Measurements from ENCODE around the gene PDCD1LG2. TPM values are rescaled to one million over a fixed set of nuclear protein-coding genes. Genes with fewer than 3 reads are reported as not detected.

Gene PDCD1LG2
- total RNA-seq, 4 donors from 2014 or later: 0.49 to 2.2 (median 0.99) TPM

- Histone ChIP-seq H3K4me1 (peaks cover 12% of the 10 kb centered on the region), H3K9me3 (no peaks in the 10 kb centered on the region), H3K27ac (no peak overlapping the region), H3K36me3 (no peaks in the 10 kb centered on the region), H3K27me3 (no peaks in the 10 kb centered on the region), H3K4me3 (no peak overlapping the region)
- 69% methylated on average over 1 of the region's 1 CpG for WGBS
- DNase-seq (ENCODE audit: low spot score in 2 of 2): no peak
- TF ChIP-seq POLR2A (IDR thresholded peaks at IDR 0.05) (no peak), EP300 (IDR thresholded peaks at IDR 0.05) (no peak), POLR2AphosphoS5 (IDR thresholded peaks at IDR 0.05) (no peak)
- TF ChIP-seq, protein P1, sequence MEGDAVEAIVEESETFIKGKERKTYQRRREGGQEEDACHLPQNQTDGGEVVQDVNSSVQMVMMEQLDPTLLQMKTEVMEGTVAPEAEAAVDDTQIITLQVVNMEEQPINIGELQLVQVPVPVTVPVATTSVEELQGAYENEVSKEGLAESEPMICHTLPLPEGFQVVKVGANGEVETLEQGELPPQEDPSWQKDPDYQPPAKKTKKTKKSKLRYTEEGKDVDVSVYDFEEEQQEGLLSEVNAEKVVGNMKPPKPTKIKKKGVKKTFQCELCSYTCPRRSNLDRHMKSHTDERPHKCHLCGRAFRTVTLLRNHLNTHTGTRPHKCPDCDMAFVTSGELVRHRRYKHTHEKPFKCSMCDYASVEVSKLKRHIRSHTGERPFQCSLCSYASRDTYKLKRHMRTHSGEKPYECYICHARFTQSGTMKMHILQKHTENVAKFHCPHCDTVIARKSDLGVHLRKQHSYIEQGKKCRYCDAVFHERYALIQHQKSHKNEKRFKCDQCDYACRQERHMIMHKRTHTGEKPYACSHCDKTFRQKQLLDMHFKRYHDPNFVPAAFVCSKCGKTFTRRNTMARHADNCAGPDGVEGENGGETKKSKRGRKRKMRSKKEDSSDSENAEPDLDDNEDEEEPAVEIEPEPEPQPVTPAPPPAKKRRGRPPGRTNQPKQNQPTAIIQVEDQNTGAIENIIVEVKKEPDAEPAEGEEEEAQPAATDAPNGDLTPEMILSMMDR (IDR thresholded peaks at IDR 0.05): no peak
These were observed 76.7 kb downstream of the PDCD1LG2 start for GRCh38 chr9:5587024-5587423.

- H3K36me3 ChIP-seq: no peaks in the 10 kb centered on the region
- no peak for DNase-seq (ENCODE audit: low spot score in 2 of 2)
- no peak overlapping the region for H3K4me3 ChIP-seq
- H3K27ac ChIP-seq: no peak overlapping the region
- no peak for TF ChIP-seq POLR2A (IDR thresholded peaks at IDR 0.05)
- TF ChIP-seq EP300 (IDR thresholded peaks at IDR 0.05): no peak
- TF ChIP-seq, protein P1 (IDR thresholded peaks at IDR 0.05): no peak
- TF ChIP-seq POLR2AphosphoS5 (IDR thresholded peaks at IDR 0.05): no peak
- WGBS: 75% methylated on average over 3 of the region's 3 CpGs
- no peaks in the 10 kb centered on the region for H3K9me3 ChIP-seq
- no peaks in the 10 kb centered on the region for H3K27me3 ChIP-seq
- H3K4me1 ChIP-seq: peaks cover 7% of the 10 kb centered on the region
These were observed 81.9 kb downstream of the PDCD1LG2 start for GRCh38 chr9:5592231-5592630.

- WGBS: 84% methylated on average over 5 of the region's 5 CpGs
- Histone ChIP-seq H3K36me3 (no peaks in the 10 kb centered on the region), H3K9me3 (no peaks in the 10 kb centered on the region), H3K27ac (no peak overlapping the region), H3K4me1 (peaks cover 7% of the 10 kb centered on the region), H3K27me3 (no peaks in the 10 kb centered on the region), H3K4me3 (no peak overlapping the region)
- TF ChIP-seq, protein P1 (IDR thresholded peaks at IDR 0.05): no peak
- TF ChIP-seq EP300 (IDR thresholded peaks at IDR 0.05): no peak
- no peak for TF ChIP-seq POLR2AphosphoS5 (IDR thresholded peaks at IDR 0.05)
- no peak for TF ChIP-seq POLR2A (IDR thresholded peaks at IDR 0.05)
- DNase-seq (ENCODE audit: low spot score in 2 of 2): no peak
These were observed 82.6 kb downstream of the PDCD1LG2 start for GRCh38 chr9:5592904-5593303.

DNA sequence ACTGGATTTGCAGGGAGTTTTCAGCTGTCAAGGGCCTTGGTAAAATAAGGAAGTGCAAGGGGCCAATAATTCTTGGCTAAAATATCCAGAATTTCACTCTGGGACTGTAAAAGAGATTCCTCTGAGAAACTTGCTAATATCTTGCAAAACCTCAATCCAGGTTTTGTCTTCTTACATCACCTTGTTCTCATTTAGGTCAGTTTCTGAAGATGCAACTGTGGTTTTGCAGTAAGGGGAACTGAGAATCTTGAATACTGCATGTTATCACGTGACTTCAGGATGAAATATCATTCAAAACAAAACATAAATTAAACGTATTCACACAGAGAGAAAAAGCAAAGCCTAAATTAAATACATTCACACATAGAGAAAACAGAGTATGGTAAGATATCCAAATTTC is 83.6 kb downstream of the PDCD1LG2 start:
- H3K27ac ChIP-seq: no peak overlapping the region
- H3K4me1 ChIP-seq: peaks cover 7% of the 10 kb centered on the region
- H3K27me3 ChIP-seq: no peaks in the 10 kb centered on the region
- no peak overlapping the region for H3K4me3 ChIP-seq
- H3K36me3 ChIP-seq: no peaks in the 10 kb centered on the region
- DNase-seq (ENCODE audit: low spot score in 2 of 2): no peak
- H3K9me3 ChIP-seq: no peaks in the 10 kb centered on the region
- 83% methylated on average over 2 of the region's 2 CpGs for WGBS
- TF ChIP-seq EP300 (IDR thresholded peaks at IDR 0.05) (no peak), POLR2AphosphoS5 (IDR thresholded peaks at IDR 0.05) (no peak), POLR2A (IDR thresholded peaks at IDR 0.05) (no peak)
- TF ChIP-seq, protein P1 (IDR thresholded peaks at IDR 0.05): no peak

DNA sequence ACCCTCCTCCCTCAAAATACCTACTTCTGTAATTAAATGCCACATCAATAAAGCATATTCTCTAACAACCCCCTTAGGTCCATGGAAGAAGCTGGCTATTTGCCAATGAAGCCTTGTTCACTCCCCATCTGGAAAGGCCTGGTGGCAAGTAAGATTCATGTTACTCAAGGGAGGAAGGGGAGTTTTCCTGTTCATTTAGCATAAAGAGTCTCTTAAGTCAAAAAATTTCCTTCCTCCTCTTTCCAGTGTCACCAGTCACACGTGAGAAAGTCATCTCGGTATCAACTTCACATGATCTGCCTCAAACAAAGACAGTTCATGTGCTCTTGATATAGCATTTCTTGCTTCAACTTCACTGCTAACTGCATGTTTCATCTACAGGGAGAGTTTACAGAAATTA is 85.8 kb downstream of the PDCD1LG2 start:
- TF ChIP-seq POLR2AphosphoS5 (IDR thresholded peaks at IDR 0.05) (no peak), POLR2A (IDR thresholded peaks at IDR 0.05) (no peak), EP300 (IDR thresholded peaks at IDR 0.05) (no peak)
- TF ChIP-seq, protein P1 (IDR thresholded peaks at IDR 0.05): no peak
- H3K27me3 ChIP-seq: no peaks in the 10 kb centered on the region
- H3K27ac ChIP-seq: no peak overlapping the region
- no peaks in the 10 kb centered on the region for H3K36me3 ChIP-seq
- no peaks in the 10 kb centered on the region for H3K9me3 ChIP-seq
- no peak overlapping the region for H3K4me3 ChIP-seq
- 51% methylated on average over 2 of the region's 2 CpGs for WGBS
- peaks cover 6% of the 10 kb centered on the region for H3K4me1 ChIP-seq
- no peak for DNase-seq (ENCODE audit: low spot score in 2 of 2)
